ENCODE data around the gene IKZF1. TPM values are rescaled to one million over a fixed set of nuclear protein-coding genes. Genes with fewer than 3 reads are reported as not detected.

The IKZF1 gene
- total RNA-seq, 2 donors from 2014 or later, result 4.4 to 9.2 TPM

- intact Hi-C loops (cut with DNase I), result no loop called here
- no peak for DNase-seq
- peak in 1 of 2 donors; percentile 59 for ATAC-seq
Observed at GRCh38 chr7:50281680-50282445, 22.7 kb upstream of the IKZF1 start.

- DNase-seq (no peak), ATAC-seq (peak; percentile 30 to 38)
- intact Hi-C loops (cut with DNase I), result no loop called here
Observed at GRCh38 chr7:50282813-50283605, 21.5 kb upstream of the IKZF1 start.

GRCh38 chr7:50283731-50284130 is 20.8 kb upstream of the IKZF1 start:
- no peak for ATAC-seq
- intact Hi-C loops (cut with DNase I), result no loop called here
- no peak for DNase-seq

- DNase-seq (no peak), ATAC-seq (no peak)
- intact Hi-C loops (cut with DNase I), result no loop called here
Observed at GRCh38 chr7:50284296-50284695, 20.2 kb upstream of the IKZF1 start.

- ATAC-seq (no peak), DNase-seq (no peak)
- intact Hi-C loops (cut with DNase I), result no loop called here
Observed at GRCh38 chr7:50285269-50285668, 19.2 kb upstream of the IKZF1 start.

- ATAC-seq, result no peak
- intact Hi-C loops (cut with DNase I), result no loop called here
- no peak for DNase-seq
Observed at GRCh38 chr7:50287129-50287528, 17.4 kb upstream of the IKZF1 start.

GRCh38 chr7:50292165-50292757 is 12.3 kb upstream of the IKZF1 start:
- no peak for DNase-seq
- intact Hi-C loops (cut with DNase I), result no loop called here
- no peak for ATAC-seq

- ATAC-seq (no peak), DNase-seq (no peak)
- intact Hi-C loops (cut with DNase I), result no loop called here
Observed at GRCh38 chr7:50292763-50293162, 11.8 kb upstream of the IKZF1 start.

- intact Hi-C loops (cut with DNase I), result no loop called here
- no peak for DNase-seq
Observed at GRCh38 chr7:50293509-50294179, 10.9 kb upstream of the IKZF1 start.

GRCh38 chr7:50295133-50295532 is 9.4 kb upstream of the IKZF1 start:
- intact Hi-C loops (cut with DNase I), result no loop called here
- DNase-seq (no peak), ATAC-seq (no peak)

More at GRCh38 chr7:50293509-50294179, 10.9 kb upstream of the IKZF1 start:
- ATAC-seq, result no peak

GRCh38 chr7:50296799-50297198 is 7.7 kb upstream of the IKZF1 start:
- intact Hi-C loops (cut with DNase I), result no loop called here
- ATAC-seq (no peak), DNase-seq (no peak)

- ATAC-seq (no peak), DNase-seq (no peak)
- intact Hi-C loops (cut with DNase I), result no loop called here
Observed at GRCh38 chr7:50298811-50299562, 5.5 kb upstream of the IKZF1 start.

- intact Hi-C loops (cut with DNase I), result no loop called here
- ATAC-seq, result no peak
- DNase-seq, result no peak
Observed at GRCh38 chr7:50300336-50300735, 4.2 kb upstream of the IKZF1 start.

- DNase-seq (no peak), ATAC-seq (no peak)
- intact Hi-C loops (cut with DNase I), result no loop called here
Observed at GRCh38 chr7:50302486-50303334, 1.8 kb upstream of the IKZF1 start.

- DNase-seq (no peak), ATAC-seq (peak; percentile 31 to 37)
- intact Hi-C loops (cut with DNase I), result no loop called here
Observed at GRCh38 chr7:50303335-50304128, 984 bp upstream of the IKZF1 start.

GRCh38 chr7:50304911-50305582 is 531 bp downstream of the IKZF1 start:
- DNase-seq (no peak), ATAC-seq (peak; percentile 55 to 62)
- intact Hi-C loops (cut with DNase I), result no loop called here

Measured in left cardiac atrium (tissue), 4 donors.